ENCODE measurements around the gene MAGI1. TPM values are rescaled to one million over a fixed set of nuclear protein-coding genes. Genes with fewer than 3 reads are reported as not detected.

MAGI1 gene
- total RNA-seq, 2 donors from 2014 or later = 37.5 to 51.6 TPM

GRCh38 chr3:65677486-65678010 is 361.2 kb downstream of the MAGI1 start:
- WGBS = 88% methylated on average over 3 of the region's 3 CpGs
- TF ChIP-seq, protein P1, sequence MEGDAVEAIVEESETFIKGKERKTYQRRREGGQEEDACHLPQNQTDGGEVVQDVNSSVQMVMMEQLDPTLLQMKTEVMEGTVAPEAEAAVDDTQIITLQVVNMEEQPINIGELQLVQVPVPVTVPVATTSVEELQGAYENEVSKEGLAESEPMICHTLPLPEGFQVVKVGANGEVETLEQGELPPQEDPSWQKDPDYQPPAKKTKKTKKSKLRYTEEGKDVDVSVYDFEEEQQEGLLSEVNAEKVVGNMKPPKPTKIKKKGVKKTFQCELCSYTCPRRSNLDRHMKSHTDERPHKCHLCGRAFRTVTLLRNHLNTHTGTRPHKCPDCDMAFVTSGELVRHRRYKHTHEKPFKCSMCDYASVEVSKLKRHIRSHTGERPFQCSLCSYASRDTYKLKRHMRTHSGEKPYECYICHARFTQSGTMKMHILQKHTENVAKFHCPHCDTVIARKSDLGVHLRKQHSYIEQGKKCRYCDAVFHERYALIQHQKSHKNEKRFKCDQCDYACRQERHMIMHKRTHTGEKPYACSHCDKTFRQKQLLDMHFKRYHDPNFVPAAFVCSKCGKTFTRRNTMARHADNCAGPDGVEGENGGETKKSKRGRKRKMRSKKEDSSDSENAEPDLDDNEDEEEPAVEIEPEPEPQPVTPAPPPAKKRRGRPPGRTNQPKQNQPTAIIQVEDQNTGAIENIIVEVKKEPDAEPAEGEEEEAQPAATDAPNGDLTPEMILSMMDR (IDR thresholded peaks at IDR 0.05) = no peak
- TF ChIP-seq POLR2A (IDR thresholded peaks at IDR 0.05) (no peak), POLR2AphosphoS5 (IDR thresholded peaks at IDR 0.05) (no peak)
- Histone ChIP-seq H3K9me3 (no peaks in the 10 kb centered on the region), H3K4me1 (replicated peaks) (no peaks in the 10 kb centered on the region), H3K4me3 (no peak overlapping the region), H3K27me3 (replicated peaks; ENCODE audit: insufficient read depth) (no peaks in the 10 kb centered on the region), H3K36me3 (no peaks in the 10 kb centered on the region), H3K27ac (no peak overlapping the region)
- no peak for DNase-seq (ENCODE audit: low spot score)
- intact Hi-C loops (cut with DNase I) = loop anchor here (10.0 kb wide), 1 partner anchor 233 kb away; no protein-coding TSS in a partner anchor

DNA sequence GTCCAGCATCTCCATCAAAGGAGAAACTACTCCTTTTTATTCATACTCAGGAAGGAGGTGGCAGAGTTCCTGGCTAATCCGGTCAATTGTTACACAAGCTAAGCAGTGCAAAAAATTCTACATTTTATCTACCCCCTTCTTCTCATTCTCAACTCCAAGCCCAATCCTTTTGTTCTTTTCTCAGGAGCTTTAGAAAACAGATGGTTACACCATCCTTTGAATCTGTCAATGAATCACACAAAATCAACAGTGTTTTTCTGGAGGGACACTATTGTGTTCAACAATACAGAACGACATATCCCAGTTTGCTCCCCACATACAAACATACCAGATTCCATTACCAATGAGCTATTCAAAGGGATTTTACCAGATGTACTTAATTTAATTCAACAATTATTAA is 362.1 kb downstream of the MAGI1 start:
- TF ChIP-seq POLR2AphosphoS5 (IDR thresholded peaks at IDR 0.05) = no peak
- TF ChIP-seq, protein P1 (IDR thresholded peaks at IDR 0.05) = no peak
- no peak for TF ChIP-seq POLR2A (IDR thresholded peaks at IDR 0.05)

GRCh38 chr3:65675011-65675410 is 363.7 kb downstream of the MAGI1 start:
- 94% methylated on average over 3 of the region's 3 CpGs for WGBS

More for the DNA sequence above, 362.1 kb downstream of the MAGI1 start:
- no peaks in the 10 kb centered on the region for H3K36me3 ChIP-seq
- no peak overlapping the region for H3K27ac ChIP-seq
- intact Hi-C loops (cut with DNase I) = loop anchor here (10.0 kb wide), 1 partner anchor 232 kb away; no protein-coding TSS in a partner anchor
- no peaks in the 10 kb centered on the region for H3K27me3 ChIP-seq (replicated peaks; ENCODE audit: insufficient read depth)
- no peak overlapping the region for H3K4me3 ChIP-seq
- 64% methylated on average over 2 of the region's 2 CpGs for WGBS
- no peak for DNase-seq (ENCODE audit: low spot score)
- no peaks in the 10 kb centered on the region for H3K4me1 ChIP-seq (replicated peaks)
- no peaks in the 10 kb centered on the region for H3K9me3 ChIP-seq

GRCh38 chr3:65674226-65674625 is 364.5 kb downstream of the MAGI1 start:
- WGBS = 26% methylated on average over 2 of the region's 2 CpGs
- TF ChIP-seq POLR2AphosphoS5 (IDR thresholded peaks at IDR 0.05) = no peak
- TF ChIP-seq, protein P1 (IDR thresholded peaks at IDR 0.05) = no peak
- TF ChIP-seq POLR2A (IDR thresholded peaks at IDR 0.05) = no peak
- Histone ChIP-seq H3K36me3 (no peaks in the 10 kb centered on the region), H3K4me1 (replicated peaks) (no peaks in the 10 kb centered on the region), H3K27me3 (replicated peaks; ENCODE audit: insufficient read depth) (no peaks in the 10 kb centered on the region), H3K4me3 (no peak overlapping the region), H3K27ac (no peak overlapping the region), H3K9me3 (no peaks in the 10 kb centered on the region)
- DNase-seq (ENCODE audit: low spot score) = no peak
- intact Hi-C loops (cut with DNase I) = loop anchor here (10.0 kb wide), 1 partner anchor 229 kb away; no protein-coding TSS in a partner anchor

More at GRCh38 chr3:65675011-65675410, 363.7 kb downstream of the MAGI1 start:
- Histone ChIP-seq H3K4me3 (no peak overlapping the region), H3K36me3 (no peaks in the 10 kb centered on the region), H3K4me1 (replicated peaks) (no peaks in the 10 kb centered on the region), H3K27me3 (replicated peaks; ENCODE audit: insufficient read depth) (no peaks in the 10 kb centered on the region), H3K27ac (no peak overlapping the region), H3K9me3 (no peaks in the 10 kb centered on the region)
- intact Hi-C loops (cut with DNase I) = loop anchor here (10.0 kb wide), 1 partner anchor 230 kb away; no protein-coding TSS in a partner anchor
- TF ChIP-seq, protein P1 (IDR thresholded peaks at IDR 0.05) = no peak
- TF ChIP-seq POLR2AphosphoS5 (IDR thresholded peaks at IDR 0.05) (no peak), POLR2A (IDR thresholded peaks at IDR 0.05) (no peak)
- no peak for DNase-seq (ENCODE audit: low spot score)

All from prostate gland (tissue), 2 donors.